ENCODE measurements around the gene BID.

DNA sequence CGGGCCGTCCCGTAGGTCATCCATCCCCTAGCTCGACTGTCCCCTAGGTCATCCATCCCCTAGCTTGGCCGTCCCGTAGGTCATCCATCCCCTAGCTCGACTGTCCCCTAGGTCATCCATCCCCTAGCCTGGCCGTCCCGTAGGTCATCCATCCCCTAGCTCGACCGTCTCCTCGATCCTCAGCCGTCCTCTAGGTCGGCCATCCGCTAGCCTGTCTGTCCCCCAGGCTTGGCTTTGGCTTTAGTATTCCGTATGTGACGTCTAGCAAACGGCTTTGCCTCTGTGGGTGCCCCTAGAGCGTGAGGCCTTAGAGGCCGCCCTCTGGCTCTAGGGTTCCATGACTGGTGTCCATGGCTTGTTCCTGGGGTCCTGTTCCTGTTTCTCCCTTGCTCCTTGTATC lies 40.6 kb upstream of the BID start:
- TF ChIP-seq, protein P1, sequence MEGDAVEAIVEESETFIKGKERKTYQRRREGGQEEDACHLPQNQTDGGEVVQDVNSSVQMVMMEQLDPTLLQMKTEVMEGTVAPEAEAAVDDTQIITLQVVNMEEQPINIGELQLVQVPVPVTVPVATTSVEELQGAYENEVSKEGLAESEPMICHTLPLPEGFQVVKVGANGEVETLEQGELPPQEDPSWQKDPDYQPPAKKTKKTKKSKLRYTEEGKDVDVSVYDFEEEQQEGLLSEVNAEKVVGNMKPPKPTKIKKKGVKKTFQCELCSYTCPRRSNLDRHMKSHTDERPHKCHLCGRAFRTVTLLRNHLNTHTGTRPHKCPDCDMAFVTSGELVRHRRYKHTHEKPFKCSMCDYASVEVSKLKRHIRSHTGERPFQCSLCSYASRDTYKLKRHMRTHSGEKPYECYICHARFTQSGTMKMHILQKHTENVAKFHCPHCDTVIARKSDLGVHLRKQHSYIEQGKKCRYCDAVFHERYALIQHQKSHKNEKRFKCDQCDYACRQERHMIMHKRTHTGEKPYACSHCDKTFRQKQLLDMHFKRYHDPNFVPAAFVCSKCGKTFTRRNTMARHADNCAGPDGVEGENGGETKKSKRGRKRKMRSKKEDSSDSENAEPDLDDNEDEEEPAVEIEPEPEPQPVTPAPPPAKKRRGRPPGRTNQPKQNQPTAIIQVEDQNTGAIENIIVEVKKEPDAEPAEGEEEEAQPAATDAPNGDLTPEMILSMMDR (IDR thresholded peaks at IDR 0.05) = no peak
- no peak for TF ChIP-seq POLR2A (IDR thresholded peaks at IDR 0.05)
